ENCODE measurements around the gene EDARADD. TPM values are rescaled to one million over a fixed set of nuclear protein-coding genes. Genes with fewer than 3 reads are reported as not detected.

EDARADD gene
- total and polyA plus RNA-seq, 7 experiments from 2014 or later, result 0.38 to 6.6 (median 0.73) TPM; not detected in 2

DNA sequence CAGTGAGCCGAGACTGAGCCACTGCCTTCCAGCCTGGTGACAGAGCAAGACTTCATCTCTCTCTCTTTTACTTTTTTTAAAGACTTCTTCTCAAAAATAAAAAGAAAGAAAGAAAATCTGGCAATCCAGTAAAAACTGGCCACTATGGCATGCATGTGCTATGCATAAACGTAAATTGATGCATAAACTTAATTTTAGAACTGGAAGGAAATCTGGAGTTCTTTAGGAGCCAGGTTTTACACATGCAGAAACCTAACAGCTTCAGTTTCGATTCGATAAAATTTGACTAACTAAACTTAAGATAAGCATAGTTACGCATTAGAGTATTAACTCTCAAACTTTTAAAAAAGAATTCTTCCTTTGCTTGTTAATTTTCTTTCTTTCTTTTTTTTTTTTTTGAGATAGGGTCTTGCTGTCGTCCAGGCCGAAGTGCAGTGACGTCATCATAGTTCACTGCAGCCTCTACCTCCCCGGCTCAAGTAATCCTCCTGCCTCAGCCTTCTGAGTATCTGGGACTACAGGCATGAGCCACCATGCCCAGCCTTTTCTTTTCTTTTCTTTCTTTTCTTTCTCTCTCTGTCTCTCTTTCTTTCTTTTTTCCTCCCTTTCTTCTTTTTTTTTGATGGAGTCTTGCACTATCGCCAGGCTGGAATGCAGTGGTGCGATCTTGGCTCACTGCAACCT is 117.8 kb downstream of the EDARADD start:
- H3K4me3 Mint-ChIP-seq, result no peak overlapping the region

DNA sequence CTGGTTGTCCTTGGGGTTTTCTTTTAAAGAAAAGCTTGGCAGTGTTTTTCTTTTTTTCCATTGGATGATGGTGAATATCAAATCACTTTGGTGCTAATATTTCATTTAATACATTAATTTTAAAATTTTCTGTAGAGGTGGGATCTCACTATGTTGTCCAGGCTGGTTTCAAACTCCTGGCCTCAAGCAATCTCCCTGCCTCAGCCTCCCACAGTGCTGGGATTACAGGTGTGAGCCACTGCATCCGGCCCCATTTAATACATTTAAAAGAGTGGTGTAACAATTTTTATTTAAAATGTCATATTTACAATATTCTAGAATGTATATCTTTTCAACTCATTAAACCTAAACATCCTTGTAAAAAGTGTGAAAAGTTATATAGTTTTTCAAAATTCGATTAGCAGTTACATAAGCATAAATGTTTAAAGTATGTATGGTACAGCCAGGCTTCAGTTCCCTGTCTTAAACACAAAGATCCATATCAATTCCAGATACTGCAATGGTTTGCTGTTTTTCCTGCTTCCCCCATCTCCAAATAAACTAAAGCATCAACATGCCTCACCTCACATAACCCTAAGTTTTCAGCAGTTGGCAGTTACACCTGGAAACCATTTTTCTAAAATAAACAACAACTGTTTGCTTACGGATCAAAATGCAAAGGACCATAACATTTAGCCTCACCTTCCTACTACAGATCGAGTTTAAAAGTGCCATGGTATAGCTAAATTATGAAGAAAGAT is 120.8 kb downstream of the EDARADD start:
- DNase-seq (no peak), ATAC-seq (no peak)
- no peaks in the 10 kb centered on the region for H3K36me3 ChIP-seq (ENCODE audit: control insufficient read depth in 2 of 3, insufficient read depth in 3 of 3, low read length in 3 of 3)
- Mint-ChIP-seq H3K9me3 (no peaks in the 10 kb centered on the region), H3K4me3 (no peak overlapping the region), H3K27me3 (peaks cover 0 to 16% (median 0%) of the 10 kb centered on the region in 5 donors), H3K4me1 (peaks cover 9 to 34% (median 20%) of the 10 kb centered on the region in 7 donors), H3K36me3 (no peaks in the 10 kb centered on the region), H3K27ac (peak overlapping the region in 1 of 9 donors; percentile 63)
- ChIA-PET POLR2A (interaction anchor here (0.8 to 2.4 kb wide), 2 partner anchors 11 to 32 kb away, joined by 3 to 8 read pairs; no protein-coding TSS in a partner anchor), CTCF (no interaction called here)
- H3K27me3 ChIP-seq (ENCODE audit: control insufficient read depth in 2 of 2, insufficient read depth in 2 of 2, low read length in 2 of 2), result no peaks in the 10 kb centered on the region
- H3K4me3 ChIP-seq (ENCODE audit: low read length), result no peak overlapping the region
- no peaks in the 10 kb centered on the region for H3K9me3 ChIP-seq (ENCODE audit: control insufficient read depth in 2 of 3, low read length in 3 of 3)
- intact Hi-C loops (cut with micrococcal nuclease), result loop anchor here in 1 of 2 donors (5.0 kb wide), 1 partner anchor 648 kb away; the partner anchor contains the start of gene LYST
- peaks cover 4 to 17% of the 10 kb centered on the region in 2 donors for H3K4me1 ChIP-seq (ENCODE audit: control insufficient read depth in 2 of 2, insufficient read depth in 2 of 2, low read length in 2 of 2)
- no peak overlapping the region for H3K27ac ChIP-seq (ENCODE audit: low read depth, low read length)

More for the DNA sequence above, 117.8 kb downstream of the EDARADD start:
- Mint-ChIP-seq H3K9me3 (no peaks in the 10 kb centered on the region), H3K27ac (no peak overlapping the region), H3K27me3 (peaks cover 0 to 21% (median 0%) of the 10 kb centered on the region in 5 donors), H3K4me1 (peaks cover 6 to 26% (median 13%) of the 10 kb centered on the region in 7 donors), H3K36me3 (no peaks in the 10 kb centered on the region)
- Histone ChIP-seq H3K36me3 (ENCODE audit: control insufficient read depth in 2 of 3, insufficient read depth in 3 of 3, low read length in 3 of 3) (no peaks in the 10 kb centered on the region), H3K27me3 (ENCODE audit: control insufficient read depth in 2 of 2, insufficient read depth in 2 of 2, low read length in 2 of 2) (no peaks in the 10 kb centered on the region), H3K4me1 (ENCODE audit: control insufficient read depth in 2 of 2, insufficient read depth in 2 of 2, low read length in 2 of 2) (peaks cover 4 to 15% of the 10 kb centered on the region in 2 donors), H3K4me3 (ENCODE audit: low read length) (no peak overlapping the region), H3K27ac (ENCODE audit: low read depth, low read length) (no peak overlapping the region), H3K9me3 (ENCODE audit: control insufficient read depth in 2 of 3, low read length in 3 of 3) (no peaks in the 10 kb centered on the region)
- ATAC-seq (no peak), DNase-seq (no peak)
- intact Hi-C loops (cut with micrococcal nuclease), result no loop called here
- CTCF ChIA-PET, result no interaction called here
- POLR2A ChIA-PET, result no interaction called here

DNA sequence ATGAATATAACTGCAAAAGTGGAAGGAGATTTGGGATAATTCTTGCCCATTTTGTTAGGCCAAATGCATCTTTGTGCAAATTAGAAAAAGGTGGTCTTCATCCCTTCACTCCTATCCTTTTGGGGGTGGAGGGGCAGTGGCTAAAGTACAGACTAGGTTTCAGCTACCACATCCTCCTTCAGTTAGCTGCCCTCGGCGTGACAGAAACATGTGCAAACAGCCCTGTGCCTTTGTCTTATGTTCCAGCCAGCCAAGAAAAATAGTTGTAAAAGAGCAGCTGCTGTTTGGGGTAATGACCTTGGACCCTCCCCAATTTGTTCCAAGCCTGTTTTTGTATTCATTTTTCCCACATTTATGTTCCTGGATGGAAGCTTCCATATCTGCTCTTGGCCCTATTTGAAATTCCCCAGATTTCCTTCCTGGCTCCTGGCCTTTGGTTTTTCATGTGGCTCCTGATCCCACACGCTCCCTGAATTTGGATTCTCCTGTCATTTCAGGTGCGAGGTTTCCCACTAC is 121.4 kb downstream of the EDARADD start:
- H3K27me3 Mint-ChIP-seq, result peaks cover 0 to 14% (median 0%) of the 10 kb centered on the region in 5 donors
- H3K27ac ChIP-seq (ENCODE audit: low read depth, low read length), result no peak overlapping the region
- intact Hi-C loops (cut with micrococcal nuclease), result loop anchor here in 1 of 2 donors (5.0 kb wide), 1 partner anchor 648 kb away; the partner anchor contains the start of gene LYST
- no peaks in the 10 kb centered on the region for H3K9me3 ChIP-seq (ENCODE audit: control insufficient read depth in 2 of 3, low read length in 3 of 3)
- H3K4me3 Mint-ChIP-seq, result peak overlapping the region in 2 of 10 donors; percentile 8 to 71
- H3K4me1 ChIP-seq (ENCODE audit: control insufficient read depth in 2 of 2, insufficient read depth in 2 of 2, low read length in 2 of 2), result peaks cover 4 to 17% of the 10 kb centered on the region in 2 donors
- no peak overlapping the region for H3K4me3 ChIP-seq (ENCODE audit: low read length)
- H3K27ac Mint-ChIP-seq, result peak overlapping the region in 1 of 9 donors; percentile 88
- no peaks in the 10 kb centered on the region for H3K36me3 ChIP-seq (ENCODE audit: control insufficient read depth in 2 of 3, insufficient read depth in 3 of 3, low read length in 3 of 3)
- peaks cover 9 to 33% (median 20%) of the 10 kb centered on the region in 7 donors for H3K4me1 Mint-ChIP-seq
- H3K36me3 Mint-ChIP-seq, result peaks cover 0 to 3% (median 0%) of the 10 kb centered on the region in 5 donors
- no peaks in the 10 kb centered on the region for H3K27me3 ChIP-seq (ENCODE audit: control insufficient read depth in 2 of 2, insufficient read depth in 2 of 2, low read length in 2 of 2)
- DNase-seq (no peak), ATAC-seq (no peak)
- ChIA-PET POLR2A (interaction anchor here (0.6 to 2.4 kb wide), 3 partner anchors 10 to 32 kb away, joined by 3 to 8 read pairs (median 6); no protein-coding TSS in a partner anchor), CTCF (no interaction called here)
- H3K9me3 Mint-ChIP-seq, result no peaks in the 10 kb centered on the region

DNA sequence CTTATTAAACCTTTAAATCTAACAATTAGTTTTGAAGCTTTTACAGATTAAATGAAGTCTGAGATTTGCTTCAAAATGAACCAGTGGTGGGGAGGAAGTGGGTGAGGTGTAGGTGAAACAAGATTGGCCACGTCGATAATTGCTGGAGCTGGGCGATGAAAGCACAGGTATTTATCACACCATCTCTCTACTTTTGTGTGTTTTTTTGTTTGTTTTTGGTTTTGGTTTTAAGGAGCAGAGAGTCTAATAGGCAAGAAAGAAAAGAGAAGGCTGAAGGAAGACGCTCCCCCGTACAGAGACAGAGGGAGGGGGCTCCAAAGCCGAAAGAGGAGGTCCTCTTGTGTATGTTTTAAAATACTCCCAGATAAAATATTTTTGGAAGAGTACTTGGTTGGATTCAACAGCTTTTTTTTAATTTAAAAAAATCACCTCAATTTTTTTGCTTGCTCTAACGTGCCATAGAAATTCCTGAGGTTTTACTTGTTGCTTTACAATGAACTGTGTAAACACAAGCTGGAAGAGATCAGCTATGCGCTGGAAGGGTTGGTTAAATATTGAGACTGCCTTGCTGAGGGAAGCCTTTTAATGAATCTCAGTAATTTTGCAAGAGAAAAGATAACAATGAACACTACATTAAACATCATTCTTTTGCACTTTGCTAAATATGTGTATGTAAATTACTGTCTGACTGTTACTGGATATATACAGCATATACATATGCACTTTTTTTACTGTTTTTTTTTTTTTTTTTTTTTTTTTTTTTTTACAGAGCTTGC is 123.0 kb downstream of the EDARADD start:
- H3K9me3 Mint-ChIP-seq, result no peaks in the 10 kb centered on the region

DNA sequence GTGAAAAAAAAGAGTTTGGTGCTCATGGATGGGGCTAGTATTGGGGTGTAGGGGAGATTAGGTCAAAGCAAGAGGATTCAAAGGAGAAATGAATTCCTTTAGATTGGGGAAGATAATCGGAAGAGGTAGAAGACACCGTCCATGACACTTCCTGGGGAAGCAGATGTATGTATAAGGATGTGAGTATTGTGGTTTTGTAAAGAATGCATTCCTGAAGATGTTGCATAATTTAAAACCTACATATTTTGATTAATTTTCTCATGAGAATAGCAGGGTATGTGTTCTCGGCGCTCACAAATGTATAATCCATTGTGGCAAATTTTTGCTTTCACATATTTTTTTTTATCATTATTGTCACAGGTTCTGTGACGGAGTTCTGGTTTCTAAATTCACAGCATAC is 124.2 kb downstream of the EDARADD start:
- ChIA-PET CTCF (interaction anchor here (0.6 kb wide), 1 partner anchor 30 kb away, joined by 3 read pairs; no protein-coding TSS in a partner anchor), POLR2A (interaction anchor here (0.6 kb wide), 1 partner anchor 11 kb away, joined by 3 read pairs; no protein-coding TSS in a partner anchor)
- Histone ChIP-seq H3K27ac (ENCODE audit: low read depth, low read length) (no peak overlapping the region), H3K36me3 (ENCODE audit: control insufficient read depth in 2 of 3, insufficient read depth in 3 of 3, low read length in 3 of 3) (no peaks in the 10 kb centered on the region), H3K27me3 (ENCODE audit: control insufficient read depth in 2 of 2, insufficient read depth in 2 of 2, low read length in 2 of 2) (no peaks in the 10 kb centered on the region), H3K4me3 (ENCODE audit: low read length) (no peak overlapping the region), H3K9me3 (ENCODE audit: control insufficient read depth in 2 of 3, low read length in 3 of 3) (no peaks in the 10 kb centered on the region), H3K4me1 (ENCODE audit: control insufficient read depth in 2 of 2, insufficient read depth in 2 of 2, low read length in 2 of 2) (peaks cover 7 to 19% of the 10 kb centered on the region in 2 donors)
- H3K9me3 Mint-ChIP-seq, result no peaks in the 10 kb centered on the region
- ATAC-seq (no peak), DNase-seq (no peak)
- H3K4me1 Mint-ChIP-seq, result peaks cover 16 to 42% (median 25%) of the 10 kb centered on the region in 7 donors
- H3K36me3 Mint-ChIP-seq, result peaks cover 0 to 10% (median 0%) of the 10 kb centered on the region in 5 donors
- peak overlapping the region in 2 of 10 donors; percentile 1 to 19 for H3K4me3 Mint-ChIP-seq
- peak overlapping the region in 1 of 9 donors; percentile 23 for H3K27ac Mint-ChIP-seq
- intact Hi-C loops (cut with micrococcal nuclease), result loop anchor here in 1 of 2 donors (5.0 kb wide), 1 partner anchor 651 kb away; the partner anchor contains the start of gene LYST
- peaks cover 0 to 13% (median 0%) of the 10 kb centered on the region in 5 donors for H3K27me3 Mint-ChIP-seq

More for the DNA sequence above, 123.0 kb downstream of the EDARADD start:
- Mint-ChIP-seq H3K27ac (peak overlapping the region; percentile 33 to 95 (median 88)), H3K36me3 (peaks cover 0 to 8% (median 0%) of the 10 kb centered on the region in 5 donors), H3K4me3 (peak overlapping the region; percentile 58 to 88 (median 81)), H3K27me3 (peaks cover 0 to 15% (median 0%) of the 10 kb centered on the region in 5 donors), H3K4me1 (peaks cover 9 to 33% (median 20%) of the 10 kb centered on the region in 7 donors)
- Histone ChIP-seq H3K4me1 (ENCODE audit: control insufficient read depth in 2 of 2, insufficient read depth in 2 of 2, low read length in 2 of 2) (peaks cover 4 to 17% of the 10 kb centered on the region in 2 donors), H3K27me3 (ENCODE audit: control insufficient read depth in 2 of 2, insufficient read depth in 2 of 2, low read length in 2 of 2) (no peaks in the 10 kb centered on the region), H3K9me3 (ENCODE audit: control insufficient read depth in 2 of 3, low read length in 3 of 3) (no peaks in the 10 kb centered on the region), H3K27ac (ENCODE audit: low read depth, low read length) (peak overlapping the region; percentile 61), H3K36me3 (ENCODE audit: control insufficient read depth in 2 of 3, insufficient read depth in 3 of 3, low read length in 3 of 3) (no peaks in the 10 kb centered on the region), H3K4me3 (ENCODE audit: low read length) (peak overlapping the region; percentile 49)
- peak; percentile 90 for ATAC-seq
- ChIA-PET POLR2A (interaction anchor here (1.1 to 2.4 kb wide), 2 partner anchors 9 to 278 kb away, joined by 3 to 8 read pairs; partner anchors contain the start of gene MTR), CTCF (interaction anchor here (0.6 to 1.4 kb wide), 2 partner anchors 14 to 1914 kb away, joined by 3 to 8 read pairs; no protein-coding TSS in a partner anchor)
- peak in 6 of 9 donors; percentile 18 to 49 (median 34) for DNase-seq
- intact Hi-C loops (cut with micrococcal nuclease), result loop anchor here in 1 of 2 donors (1.0 to 5.0 kb wide), 2 partner anchors 7 to 650 kb away; partner anchors contain the start of gene LYST
